Measurements from ENCODE around the gene DYRK1A. TPM values are rescaled to one million over a fixed set of nuclear protein-coding genes. Genes with fewer than 3 reads are reported as not detected.

The DYRK1A gene
- total RNA-seq, 3 donors from 2014 or later (not counting 1 experiment from before 2014, with no cell fraction given), result 149 to 166 (median 153) TPM

DNA sequence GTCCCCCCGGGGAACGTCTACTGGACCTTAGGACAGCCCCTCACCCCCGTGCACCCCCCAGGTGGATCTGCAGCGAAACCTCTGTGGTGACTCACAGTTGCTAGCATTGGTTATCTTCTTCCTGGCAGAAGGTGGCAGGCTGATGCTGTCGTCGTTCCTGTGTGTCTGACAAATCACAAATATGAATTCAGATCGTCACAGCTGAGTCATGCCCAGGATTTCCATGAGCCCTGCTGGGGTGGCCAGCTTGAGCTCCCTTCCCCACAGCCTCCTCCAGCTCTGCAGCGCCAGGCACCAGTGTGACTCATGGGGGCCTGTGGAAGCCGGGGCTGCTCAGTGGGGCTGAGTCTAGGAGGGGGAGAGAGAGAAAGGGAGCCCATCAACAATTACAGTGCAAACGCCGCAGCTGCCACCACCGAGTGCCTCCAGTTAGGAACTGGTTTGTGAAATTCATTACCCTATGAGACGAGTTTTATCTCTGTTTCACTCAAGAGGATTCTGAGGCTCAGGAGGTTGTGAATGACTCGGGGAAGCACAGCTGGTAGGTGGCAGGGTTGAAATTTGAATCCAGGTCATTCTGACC, 197.9 kb downstream of the DYRK1A start:
- Mint-ChIP-seq H3K9me3 (no peaks in the 10 kb centered on the region), H3K27ac (peak overlapping the region; percentile 98 to 100), H3K4me1 (peaks cover 18 to 28% of the 10 kb centered on the region in 2 donors), H3K36me3 (no peaks in the 10 kb centered on the region), H3K27me3 (ENCODE audit: low read depth in 2 of 2) (peaks cover 4 to 5% of the 10 kb centered on the region in 2 donors), H3K4me3 (peak overlapping the region; percentile 97)
- Histone ChIP-seq H3K27me3 (ENCODE audit: control insufficient read depth, insufficient read depth, low read length) (no peaks in the 10 kb centered on the region), H3K9me3 (ENCODE audit: control insufficient read depth, insufficient read depth, low read length) (no peaks in the 10 kb centered on the region), H3K36me3 (ENCODE audit: control insufficient read depth, insufficient read depth, low read length) (no peaks in the 10 kb centered on the region), H3K4me1 (ENCODE audit: control insufficient read depth, insufficient read depth, low read length) (peaks cover 15% of the 10 kb centered on the region), H3K27ac (ENCODE audit: low read length) (peak overlapping the region; percentile 95), H3K4me3 (ENCODE audit: low read length) (peak overlapping the region; percentile 87)
- TF ChIP-seq, protein P1, sequence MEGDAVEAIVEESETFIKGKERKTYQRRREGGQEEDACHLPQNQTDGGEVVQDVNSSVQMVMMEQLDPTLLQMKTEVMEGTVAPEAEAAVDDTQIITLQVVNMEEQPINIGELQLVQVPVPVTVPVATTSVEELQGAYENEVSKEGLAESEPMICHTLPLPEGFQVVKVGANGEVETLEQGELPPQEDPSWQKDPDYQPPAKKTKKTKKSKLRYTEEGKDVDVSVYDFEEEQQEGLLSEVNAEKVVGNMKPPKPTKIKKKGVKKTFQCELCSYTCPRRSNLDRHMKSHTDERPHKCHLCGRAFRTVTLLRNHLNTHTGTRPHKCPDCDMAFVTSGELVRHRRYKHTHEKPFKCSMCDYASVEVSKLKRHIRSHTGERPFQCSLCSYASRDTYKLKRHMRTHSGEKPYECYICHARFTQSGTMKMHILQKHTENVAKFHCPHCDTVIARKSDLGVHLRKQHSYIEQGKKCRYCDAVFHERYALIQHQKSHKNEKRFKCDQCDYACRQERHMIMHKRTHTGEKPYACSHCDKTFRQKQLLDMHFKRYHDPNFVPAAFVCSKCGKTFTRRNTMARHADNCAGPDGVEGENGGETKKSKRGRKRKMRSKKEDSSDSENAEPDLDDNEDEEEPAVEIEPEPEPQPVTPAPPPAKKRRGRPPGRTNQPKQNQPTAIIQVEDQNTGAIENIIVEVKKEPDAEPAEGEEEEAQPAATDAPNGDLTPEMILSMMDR (IDR thresholded peaks at IDR 0.05), result no peak
- DNase-seq (peak; percentile 83 to 92), ATAC-seq (peak; percentile 77 to 85 (median 79))
- intact Hi-C loops (cut with micrococcal nuclease), result loop anchor here (1.0 to 5.0 kb wide), 5 partner anchors 102 to 492 kb away; partner anchors contain the start of genes DYRK1A, PIGP, TTC3 and VPS26C
- WGBS (ENCODE audit: insufficient coverage), result 5% methylated on average over 14 of the region's 14 CpGs

DNA sequence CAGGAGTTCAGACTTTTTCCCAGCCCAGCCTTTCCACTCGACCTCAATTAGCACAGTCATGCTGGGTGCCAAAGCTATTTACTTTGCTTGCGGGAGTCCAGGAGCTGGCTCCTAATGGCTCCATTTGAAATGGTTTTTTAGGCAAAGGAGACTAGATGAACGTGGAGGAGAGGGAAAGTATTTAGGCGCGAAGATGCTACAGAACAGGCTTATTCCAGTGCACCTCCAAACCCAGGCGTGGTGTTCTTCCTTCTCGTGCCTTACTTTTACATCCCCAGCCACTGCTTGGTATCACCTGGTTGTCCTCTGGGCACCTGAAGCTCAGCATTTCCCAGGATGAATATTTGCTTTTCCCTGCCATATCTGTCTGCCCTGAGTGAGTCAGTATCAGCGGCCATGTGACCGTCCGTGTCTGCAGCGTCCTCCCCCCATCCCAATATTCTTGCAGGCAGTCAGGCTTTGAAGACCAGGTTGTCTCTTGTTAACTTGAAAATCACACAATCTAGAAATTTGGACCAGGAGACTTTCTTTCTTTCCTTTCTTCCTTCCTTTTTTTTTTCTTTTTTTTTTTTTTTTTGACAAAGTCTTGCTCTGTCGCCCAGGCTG, 198.5 kb downstream of the DYRK1A start:
- H3K9me3 ChIP-seq (ENCODE audit: control insufficient read depth, insufficient read depth, low read length), result no peaks in the 10 kb centered on the region
- peaks cover 15% of the 10 kb centered on the region for H3K4me1 ChIP-seq (ENCODE audit: control insufficient read depth, insufficient read depth, low read length)
- no peak overlapping the region for H3K4me3 ChIP-seq (ENCODE audit: low read length)
- peak overlapping the region; percentile 98 to 100 for H3K27ac Mint-ChIP-seq
- H3K36me3 ChIP-seq (ENCODE audit: control insufficient read depth, insufficient read depth, low read length), result no peaks in the 10 kb centered on the region
- intact Hi-C loops (cut with micrococcal nuclease), result loop anchor here (1.0 to 5.0 kb wide), 5 partner anchors 103 to 493 kb away; partner anchors contain the start of genes DYRK1A, PIGP, TTC3 and VPS26C
- DNase-seq (no peak), ATAC-seq (no peak)
- H3K27me3 ChIP-seq (ENCODE audit: control insufficient read depth, insufficient read depth, low read length), result no peaks in the 10 kb centered on the region
- peak overlapping the region; percentile 95 for H3K27ac ChIP-seq (ENCODE audit: low read length)
- H3K36me3 Mint-ChIP-seq, result no peaks in the 10 kb centered on the region
- H3K9me3 Mint-ChIP-seq, result no peaks in the 10 kb centered on the region
- WGBS (ENCODE audit: insufficient coverage), result 81% methylated on average over 12 of the region's 12 CpGs
- H3K4me1 Mint-ChIP-seq, result peaks cover 18 to 28% of the 10 kb centered on the region in 2 donors
- H3K4me3 Mint-ChIP-seq, result peak overlapping the region; percentile 70
- peaks cover 5 to 8% of the 10 kb centered on the region in 2 donors for H3K27me3 Mint-ChIP-seq (ENCODE audit: low read depth in 2 of 2)
- TF ChIP-seq, protein P1 (IDR thresholded peaks at IDR 0.05), result no peak

DNA sequence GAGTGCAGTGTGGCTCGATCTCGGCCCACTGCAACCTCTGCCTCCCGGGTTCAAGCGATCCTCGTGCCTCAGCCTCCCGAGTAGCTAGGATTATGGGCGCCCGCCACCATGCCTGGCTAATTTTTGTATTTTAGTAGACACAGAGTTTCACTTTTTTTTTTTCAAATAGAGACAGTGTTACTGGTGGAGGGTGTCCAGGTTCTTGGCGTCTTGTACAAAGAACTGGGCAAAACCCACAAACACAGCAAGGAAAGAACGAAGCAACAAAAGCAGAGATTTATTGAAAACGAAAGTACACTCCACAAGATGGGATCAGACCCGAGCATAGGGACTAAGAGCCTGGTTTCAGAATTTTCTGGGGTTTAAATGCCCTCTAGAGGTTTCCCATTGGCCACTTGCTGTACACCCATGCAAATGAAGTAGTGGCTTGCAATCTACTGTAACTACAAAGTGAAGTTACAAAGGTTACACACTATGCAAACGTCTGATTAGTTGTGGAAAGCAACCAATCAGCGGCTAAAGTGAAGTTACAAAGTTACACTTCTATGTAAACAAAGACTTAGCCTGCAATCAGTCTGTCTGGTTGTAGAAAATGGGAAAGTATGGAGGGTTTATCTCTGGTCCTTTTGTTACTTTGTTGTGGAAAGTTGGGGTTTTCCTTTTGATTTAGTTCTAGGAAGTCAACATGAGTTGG, 199.1 kb downstream of the DYRK1A start:
- Histone ChIP-seq H3K36me3 (ENCODE audit: control insufficient read depth, insufficient read depth, low read length) (no peaks in the 10 kb centered on the region), H3K27ac (ENCODE audit: low read length) (no peak overlapping the region), H3K9me3 (ENCODE audit: control insufficient read depth, insufficient read depth, low read length) (no peaks in the 10 kb centered on the region), H3K4me3 (ENCODE audit: low read length) (no peak overlapping the region), H3K4me1 (ENCODE audit: control insufficient read depth, insufficient read depth, low read length) (peaks cover 15% of the 10 kb centered on the region), H3K27me3 (ENCODE audit: control insufficient read depth, insufficient read depth, low read length) (no peaks in the 10 kb centered on the region)
- TF ChIP-seq, protein P1 (IDR thresholded peaks at IDR 0.05), result no peak
- ATAC-seq (no peak), DNase-seq (no peak)
- no peaks in the 10 kb centered on the region for H3K36me3 Mint-ChIP-seq
- 76% methylated on average over 14 of the region's 14 CpGs for WGBS (ENCODE audit: insufficient coverage)
- peak overlapping the region; percentile 70 for H3K4me3 Mint-ChIP-seq
- peak overlapping the region; percentile 98 to 100 for H3K27ac Mint-ChIP-seq
- intact Hi-C loops (cut with micrococcal nuclease), result no loop called here
- no peaks in the 10 kb centered on the region for H3K9me3 Mint-ChIP-seq
- peaks cover 18 to 28% of the 10 kb centered on the region in 2 donors for H3K4me1 Mint-ChIP-seq
- peaks cover 5 to 10% of the 10 kb centered on the region in 2 donors for H3K27me3 Mint-ChIP-seq (ENCODE audit: low read depth in 2 of 2)

Measured in natural killer cell (primary cell).